Activated T-cell treated with anti-CD3 and anti-CD28 coated beads for 24 hours (primary cell): ENCODE measurements around the gene RABGAP1L.
"Not testable (repeated sequence)": the region's sequence is repeated elsewhere in the genome, so short reads cannot be mapped to it uniquely, and the experiment has no call there.

Experiments
- DNase-seq: peaks from one replicate; pipeline ENCODE4 v3.0.0-alpha.2; 2020; ENCODE audit warnings: low read depth

Gene RABGAP1L

GRCh38 chr1:174768516-174768915 is 609.2 kb downstream of the RABGAP1L start:
- no peak for DNase-seq

- DNase-seq: no peak
These were observed 609.6 kb downstream of the RABGAP1L start for GRCh38 chr1:174768949-174769348.

GRCh38 chr1:174769961-174770549 is 610.7 kb downstream of the RABGAP1L start:
- no peak for DNase-seq

GRCh38 chr1:174775621-174776020 is 616.3 kb downstream of the RABGAP1L start:
- no peak for DNase-seq

- DNase-seq: no peak
These were observed 617.9 kb downstream of the RABGAP1L start for GRCh38 chr1:174777262-174777661.

- no peak for DNase-seq
These were observed 626.2 kb downstream of the RABGAP1L start for GRCh38 chr1:174785510-174785909.

GRCh38 chr1:174786358-174786757 is 627.0 kb downstream of the RABGAP1L start:
- DNase-seq: no peak

GRCh38 chr1:174786760-174787159 is 627.4 kb downstream of the RABGAP1L start:
- DNase-seq: no peak

- DNase-seq: no peak
These were observed 629.7 kb downstream of the RABGAP1L start for GRCh38 chr1:174788981-174789380.

GRCh38 chr1:174789399-174789798 is 630.1 kb downstream of the RABGAP1L start:
- DNase-seq: no peak

- DNase-seq: no peak
These were observed 632.5 kb downstream of the RABGAP1L start for GRCh38 chr1:174791863-174792262.

- no peak for DNase-seq
These were observed 635.5 kb downstream of the RABGAP1L start for GRCh38 chr1:174794861-174795260.

GRCh38 chr1:174795806-174796205 is 636.5 kb downstream of the RABGAP1L start:
- DNase-seq: no peak

- DNase-seq: no peak
These were observed 638.1 kb downstream of the RABGAP1L start for GRCh38 chr1:174797398-174797797.

- no peak for DNase-seq
These were observed 639.8 kb downstream of the RABGAP1L start for GRCh38 chr1:174799136-174799479.

GRCh38 chr1:174800216-174800851 is 641.0 kb downstream of the RABGAP1L start:
- no peak for DNase-seq

GRCh38 chr1:174800876-174801275 is 641.6 kb downstream of the RABGAP1L start:
- no peak for DNase-seq

GRCh38 chr1:174809755-174810280 is 650.5 kb downstream of the RABGAP1L start:
- DNase-seq: no peak

GRCh38 chr1:174812016-174812415 is 652.7 kb downstream of the RABGAP1L start:
- DNase-seq: no peak

GRCh38 chr1:174812656-174813055 is 653.3 kb downstream of the RABGAP1L start:
- DNase-seq: no peak

GRCh38 chr1:174815036-174815435 is 655.7 kb downstream of the RABGAP1L start:
- DNase-seq: no peak

- no peak for DNase-seq
These were observed 656.2 kb downstream of the RABGAP1L start for GRCh38 chr1:174815474-174815908.

GRCh38 chr1:174816621-174817020 is 657.3 kb downstream of the RABGAP1L start:
- not testable (repeated sequence) for DNase-seq
